K562 (cell line): ENCODE results near the gene PRC1. TPM values are rescaled to one million over a fixed set of nuclear protein-coding genes. Genes with fewer than 3 reads are reported as not detected.

Experiments
- CCNT2 ChIP-seq: IDR thresholded peaks from 2 replicates; pipeline ENCODE4 v1.6.1; 2011; ENCODE audit warnings: borderline replicate concordance, low read depth, mild to moderate bottlenecking, moderate library complexity, mixed read lengths, low read length; ENCODE audit not compliant: insufficient read length; ENCODE audit errors: extremely low read depth
- CSDE1 ChIP-seq, 2 experiments: fragments of 450-650 bp; IDR thresholded peaks; 2 replicates each; pipeline ENCODE4 v1.6.1; 2016; ENCODE audit warnings: mild to moderate bottlenecking in 1 of 2
- HDAC6 ChIP-seq: IDR thresholded peaks from 2 replicates; pipeline ENCODE4 v1.6.1; 2012; ENCODE audit warnings: low read depth, mild to moderate bottlenecking, control low read depth, inconsistent platforms, low read length, moderate library complexity
- KLF1 ChIP-seq: fragments of 450-650 bp; IDR thresholded peaks from 2 replicates; pipeline ENCODE4 v1.6.1; 2016; ENCODE audit warnings: missing genetic modification characterization, missing compliant biosample characterization
- NRF1 ChIP-seq, 2 experiments: fragments of 450-650 bp; IDR thresholded peaks in 1 of 2; conservative IDR thresholded peaks in 1 of 2; 2 replicates each; pipeline ENCODE4 v1.6.1; 2014; ENCODE audit warnings: mild to moderate bottlenecking in 2 of 2
- SIN3A ChIP-seq, 2 experiments: fragments of 150-350 bp in 1 of 2; IDR thresholded peaks; 2 replicates each; pipeline ENCODE4 v1.6.1; 2011 to 2016; ENCODE audit warnings: borderline replicate concordance in 2 of 2, low read depth in 2 of 2, low read length in 2 of 2, mild to moderate bottlenecking in 2 of 2, moderate library complexity in 2 of 2; ENCODE audit not compliant: control insufficient read depth in 1 of 2
- TCF7 ChIP-seq: sonication (generic); IDR thresholded peaks from 2 replicates; pipeline ENCODE4 v1.6.1; 2016; ENCODE audit warnings: antibody characterized with exemption, borderline replicate concordance
- TSC22D4 ChIP-seq: fragments of 450-650 bp; IDR thresholded peaks from 2 replicates; pipeline ENCODE4 v1.6.1; 2016; ENCODE audit warnings: missing genetic modification characterization, missing biosample characterization, control low read depth
- ZNF444 ChIP-seq: fragments of 250-450 bp; sonication (Bioruptor Pico); IDR thresholded peaks from 2 replicates; pipeline ENCODE4 v1.4.0; 2020; ENCODE audit warnings: mild to moderate bottlenecking, moderate library complexity
- ZSCAN32 ChIP-seq: fragments of 450-650 bp; formaldehyde crosslinking; IDR thresholded peaks from 2 replicates; pipeline ENCODE4 v1.4.0; 2020; ENCODE audit warnings: mild to moderate bottlenecking, moderate library complexity
- polyA plus RNA-seq, 8 experiments: library from polyadenylated mRNA; depleted of rRNA in 4 of 8; stranded (reverse) in 5 of 8; unstranded in 3 of 8; fragments of >200 nt; fragmentation: Nextera tagmentation in 2 of 8; fragmentation: Illumina TruSeq in 1 of 8; extraction: Ambion mirVana in 2 of 8; extraction: Trizol in 1 of 8; gene quantifications; 2 replicates each; pipeline versions ENCODE4 v1.2.1 to v1.2.3, GENCODE V29; 2011 to 2014; ENCODE audit warnings: inconsistent platforms in 1 of 8, missing spikeins in 1 of 8
- total RNA-seq, 7 experiments: library from RNA; depleted of rRNA in 6 of 7; stranded (reverse); fragments of >200 nt in 6 of 7; fragmentation: Illumina TruSeq in 2 of 7; extraction: Trizol in 2 of 7; gene quantifications; 2 replicates each; pipeline versions ENCODE4 v1.2.1 to v1.2.3, GENCODE V29; 2011 to 2021; ENCODE audit warnings: low replicate concordance in 1 of 7
- TF ChIP-seq, protein P1 (sequence below): fragments of 250-450 bp; sonication (Bioruptor Pico); IDR thresholded peaks from 2 replicates; pipeline ENCODE4 v1.5.0; 2022; ENCODE audit warnings: mild to moderate bottlenecking
- TF ChIP-seq, protein P2 (sequence below): fragments of 450-650 bp; formaldehyde crosslinking; IDR thresholded peaks from 2 replicates; pipeline ENCODE4 v1.4.0; 2022; ENCODE audit warnings: missing genetic modification characterization
- TF ChIP-seq, protein P3 (sequence below), 2 experiments: fragments of 450-650 bp in 1 of 2; sonication (generic) in 1 of 2; formaldehyde crosslinking in 1 of 2; IDR thresholded peaks; 2 replicates each; pipeline versions ENCODE4 v1.7.1 to v1.9.0; 2016 to 2022; ENCODE audit warnings: inconsistent platforms in 1 of 2, mild to moderate bottlenecking in 1 of 2, missing genetic modification reagents in 1 of 2
- TF ChIP-seq, protein P4 (sequence below): fragments of 450-650 bp; IDR thresholded peaks from one replicate; pipeline ENCODE4 v1.6.1; 2018; ENCODE audit warnings: mild to moderate bottlenecking, moderate library complexity; ENCODE audit not compliant: partially characterized antibody

Gene PRC1
- total and polyA plus RNA-seq, 9 of the 15 experiments (the other 6 are each of a cell fraction or from before 2014, with no cell fraction given): 156 to 391 (median 240) TPM

DNA sequence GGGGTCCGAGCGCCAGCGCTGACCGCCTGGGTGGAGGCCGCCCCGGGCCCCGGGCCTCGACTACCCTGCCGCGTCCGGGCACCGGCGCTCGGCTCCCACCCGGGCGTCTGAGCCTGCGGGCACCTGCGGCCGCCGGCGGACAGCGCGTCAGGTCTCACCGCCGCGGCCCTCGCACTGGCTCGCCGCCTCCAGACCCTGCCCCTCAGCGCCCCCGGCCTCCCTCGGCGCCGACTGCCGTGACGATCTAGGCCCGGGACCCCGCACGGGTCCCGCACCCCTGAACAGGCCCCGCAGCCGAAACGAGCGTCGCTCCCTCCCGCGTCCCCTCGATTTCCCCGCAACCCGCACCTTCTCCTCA, 297 bp downstream of the PRC1 start (continued):
- TF ChIP-seq, protein P1, sequence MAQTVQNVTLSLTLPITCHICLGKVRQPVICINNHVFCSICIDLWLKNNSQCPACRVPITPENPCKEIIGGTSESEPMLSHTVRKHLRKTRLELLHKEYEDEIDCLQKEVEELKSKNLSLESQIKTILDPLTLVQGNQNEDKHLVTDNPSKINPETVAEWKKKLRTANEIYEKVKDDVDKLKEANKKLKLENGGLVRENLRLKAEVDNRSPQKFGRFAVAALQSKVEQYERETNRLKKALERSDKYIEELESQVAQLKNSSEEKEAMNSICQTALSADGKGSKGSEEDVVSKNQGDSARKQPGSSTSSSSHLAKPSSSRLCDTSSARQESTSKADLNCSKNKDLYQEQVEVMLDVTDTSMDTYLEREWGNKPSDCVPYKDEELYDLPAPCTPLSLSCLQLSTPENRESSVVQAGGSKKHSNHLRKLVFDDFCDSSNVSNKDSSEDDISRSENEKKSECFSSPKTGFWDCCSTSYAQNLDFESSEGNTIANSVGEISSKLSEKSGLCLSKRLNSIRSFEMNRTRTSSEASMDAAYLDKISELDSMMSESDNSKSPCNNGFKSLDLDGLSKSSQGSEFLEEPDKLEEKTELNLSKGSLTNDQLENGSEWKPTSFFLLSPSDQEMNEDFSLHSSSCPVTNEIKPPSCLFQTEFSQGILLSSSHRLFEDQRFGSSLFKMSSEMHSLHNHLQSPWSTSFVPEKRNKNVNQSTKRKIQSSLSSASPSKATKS (CRISPR knock-in tag): no peak
- TF ChIP-seq SIN3A (IDR thresholded peaks at IDR 0.05; ENCODE audit: borderline replicate concordance in 2 of 2, control insufficient read depth in 1 of 2, low read depth in 2 of 2, low read length in 2 of 2): peak in 1 of 2 experiments; percentile 69; a peak in 1 of 4 replicates
- no peak for TF ChIP-seq ZNF444 (CRISPR knock-in tag)
- TF ChIP-seq HDAC6: no peak
- TF ChIP-seq, protein P2, sequence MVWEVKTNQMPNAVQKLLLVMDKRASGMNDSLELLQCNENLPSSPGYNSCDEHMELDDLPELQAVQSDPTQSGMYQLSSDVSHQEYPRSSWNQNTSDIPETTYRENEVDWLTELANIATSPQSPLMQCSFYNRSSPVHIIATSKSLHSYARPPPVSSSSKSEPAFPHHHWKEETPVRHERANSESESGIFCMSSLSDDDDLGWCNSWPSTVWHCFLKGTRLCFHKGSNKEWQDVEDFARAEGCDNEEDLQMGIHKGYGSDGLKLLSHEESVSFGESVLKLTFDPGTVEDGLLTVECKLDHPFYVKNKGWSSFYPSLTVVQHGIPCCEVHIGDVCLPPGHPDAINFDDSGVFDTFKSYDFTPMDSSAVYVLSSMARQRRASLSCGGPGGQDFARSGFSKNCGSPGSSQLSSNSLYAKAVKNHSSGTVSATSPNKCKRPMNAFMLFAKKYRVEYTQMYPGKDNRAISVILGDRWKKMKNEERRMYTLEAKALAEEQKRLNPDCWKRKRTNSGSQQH (CRISPR knock-in tag): no peak
- TF ChIP-seq, protein P3, sequence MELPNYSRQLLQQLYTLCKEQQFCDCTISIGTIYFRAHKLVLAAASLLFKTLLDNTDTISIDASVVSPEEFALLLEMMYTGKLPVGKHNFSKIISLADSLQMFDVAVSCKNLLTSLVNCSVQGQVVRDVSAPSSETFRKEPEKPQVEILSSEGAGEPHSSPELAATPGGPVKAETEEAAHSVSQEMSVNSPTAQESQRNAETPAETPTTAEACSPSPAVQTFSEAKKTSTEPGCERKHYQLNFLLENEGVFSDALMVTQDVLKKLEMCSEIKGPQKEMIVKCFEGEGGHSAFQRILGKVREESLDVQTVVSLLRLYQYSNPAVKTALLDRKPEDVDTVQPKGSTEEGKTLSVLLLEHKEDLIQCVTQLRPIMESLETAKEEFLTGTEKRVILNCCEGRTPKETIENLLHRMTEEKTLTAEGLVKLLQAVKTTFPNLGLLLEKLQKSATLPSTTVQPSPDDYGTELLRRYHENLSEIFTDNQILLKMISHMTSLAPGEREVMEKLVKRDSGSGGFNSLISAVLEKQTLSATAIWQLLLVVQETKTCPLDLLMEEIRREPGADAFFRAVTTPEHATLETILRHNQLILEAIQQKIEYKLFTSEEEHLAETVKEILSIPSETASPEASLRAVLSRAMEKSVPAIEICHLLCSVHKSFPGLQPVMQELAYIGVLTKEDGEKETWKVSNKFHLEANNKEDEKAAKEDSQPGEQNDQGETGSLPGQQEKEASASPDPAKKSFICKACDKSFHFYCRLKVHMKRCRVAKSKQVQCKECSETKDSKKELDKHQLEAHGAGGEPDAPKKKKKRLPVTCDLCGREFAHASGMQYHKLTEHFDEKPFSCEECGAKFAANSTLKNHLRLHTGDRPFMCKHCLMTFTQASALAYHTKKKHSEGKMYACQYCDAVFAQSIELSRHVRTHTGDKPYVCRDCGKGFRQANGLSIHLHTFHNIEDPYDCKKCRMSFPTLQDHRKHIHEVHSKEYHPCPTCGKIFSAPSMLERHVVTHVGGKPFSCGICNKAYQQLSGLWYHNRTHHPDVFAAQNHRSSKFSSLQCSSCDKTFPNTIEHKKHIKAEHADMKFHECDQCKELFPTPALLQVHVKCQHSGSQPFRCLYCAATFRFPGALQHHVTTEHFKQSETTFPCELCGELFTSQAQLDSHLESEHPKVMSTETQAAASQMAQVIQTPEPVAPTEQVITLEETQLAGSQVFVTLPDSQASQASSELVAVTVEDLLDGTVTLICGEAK (IDR thresholded peaks at IDR 0.05): no peak
- TF ChIP-seq, protein P3 (CRISPR knock-in tag; IDR thresholded peaks at IDR 0.05): no peak
- TF ChIP-seq CSDE1 (IDR thresholded peaks at IDR 0.05): no peak
- no peak for TF ChIP-seq NRF1 (conservative IDR thresholded peaks at IDR 0.05 in 1 of 2, IDR thresholded peaks at IDR 0.05 in 1 of 2)
- TF ChIP-seq, protein P4, sequence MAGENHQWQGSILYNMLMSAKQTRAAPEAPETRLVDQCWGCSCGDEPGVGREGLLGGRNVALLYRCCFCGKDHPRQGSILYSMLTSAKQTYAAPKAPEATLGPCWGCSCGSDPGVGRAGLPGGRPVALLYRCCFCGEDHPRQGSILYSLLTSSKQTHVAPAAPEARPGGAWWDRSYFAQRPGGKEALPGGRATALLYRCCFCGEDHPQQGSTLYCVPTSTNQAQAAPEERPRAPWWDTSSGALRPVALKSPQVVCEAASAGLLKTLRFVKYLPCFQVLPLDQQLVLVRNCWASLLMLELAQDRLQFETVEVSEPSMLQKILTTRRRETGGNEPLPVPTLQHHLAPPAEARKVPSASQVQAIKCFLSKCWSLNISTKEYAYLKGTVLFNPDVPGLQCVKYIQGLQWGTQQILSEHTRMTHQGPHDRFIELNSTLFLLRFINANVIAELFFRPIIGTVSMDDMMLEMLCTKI: no peak
- no peak for TF ChIP-seq TSC22D4 (tag)
- TF ChIP-seq KLF1 (tag): no peak
- TF ChIP-seq CCNT2: no peak
- no peak for TF ChIP-seq ZSCAN32 (CRISPR knock-in tag)
- no peak for TF ChIP-seq TCF7
